HCEC 1CT (cell line): Measurements from ENCODE around the gene IGSF23.
A peak's percentile ranks its signal among the peaks of the same experiment; 100 is the strongest.
"Not testable (repeated sequence)": the region's sequence is repeated elsewhere in the genome, so short reads cannot be mapped to it uniquely, and the experiment has no call there.

Experiments
- DNase-seq: peaks from one replicate; pipeline ENCODE4 v3.0.0-alpha.2; 2017

The IGSF23 gene

GRCh38 chr19:44670027-44670426 is 56.7 kb downstream of the IGSF23 start:
- DNase-seq = not testable (repeated sequence)

- DNase-seq = no peak
Observed at GRCh38 chr19:44671400-44671799, 58.0 kb downstream of the IGSF23 start, which contains the start of gene CEACAM19. CEACAM19 (plus strand) TSS chr19:44671482; CDS start chr19:44671932, 450 bp downstream.

GRCh38 chr19:44672226-44672625 is 58.9 kb downstream of the IGSF23 start:
- no peak for DNase-seq

DNA sequence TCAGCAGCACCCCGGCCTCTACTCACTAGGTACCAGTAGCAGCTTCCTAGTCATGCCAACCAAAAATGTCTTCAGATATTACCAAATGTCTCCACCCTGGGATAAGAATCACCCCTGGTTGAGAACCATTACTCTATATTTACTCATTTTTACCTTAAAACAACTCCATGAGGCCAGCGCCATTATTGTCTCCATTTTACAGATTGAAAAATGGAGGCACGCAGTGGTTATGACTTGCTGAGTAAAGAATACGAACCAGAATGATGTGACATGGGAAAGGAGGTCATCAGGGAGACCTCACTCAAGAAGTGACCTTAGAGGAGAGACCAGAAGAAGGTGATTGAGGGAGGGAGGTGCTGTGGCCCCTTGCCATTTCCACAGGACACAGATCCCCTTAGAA is 60.1 kb downstream of the IGSF23 start:
- DNase-seq = no peak

GRCh38 chr19:44675521-44675920 is 62.2 kb downstream of the IGSF23 start:
- DNase-seq = no peak

DNA sequence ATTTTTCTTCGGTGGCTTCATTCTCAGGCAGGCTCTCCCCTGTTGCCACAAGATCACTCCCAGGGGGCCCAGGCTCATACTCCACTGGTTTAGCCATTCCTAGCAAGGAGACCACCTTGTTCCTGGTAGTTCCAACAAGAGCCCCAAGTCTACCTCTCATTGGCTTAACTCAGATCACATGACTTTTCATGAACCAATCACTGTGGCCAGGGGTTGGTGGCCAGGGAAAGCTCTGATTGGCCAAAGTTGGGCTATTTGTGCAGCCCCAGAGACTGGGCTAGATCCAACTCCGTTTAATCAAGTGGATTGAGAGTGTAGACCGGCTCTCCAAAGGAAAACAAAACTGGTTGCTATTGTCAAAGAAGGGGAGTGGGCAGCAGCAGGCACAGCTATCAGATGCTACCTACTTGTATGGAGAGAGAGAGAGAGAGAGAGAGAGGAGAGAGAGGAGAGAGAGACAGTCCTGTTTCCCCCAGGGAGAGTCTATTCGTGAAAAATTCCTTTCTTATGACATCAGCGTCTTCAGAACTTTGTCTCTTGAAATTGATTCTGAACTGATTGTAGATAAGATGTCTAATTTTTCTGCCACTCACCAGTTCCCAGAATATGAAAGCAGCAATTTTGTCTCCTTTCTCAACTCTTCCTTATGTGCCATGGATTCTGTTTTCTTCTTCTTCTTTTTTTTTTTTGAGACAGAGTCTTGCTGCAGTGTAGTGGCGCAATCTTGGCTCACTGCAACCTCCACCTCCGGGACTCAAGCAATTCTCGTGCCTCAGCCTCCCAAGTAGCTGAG is 63.9 kb downstream of the IGSF23 start:
- peak; percentile 38 for DNase-seq

DNA sequence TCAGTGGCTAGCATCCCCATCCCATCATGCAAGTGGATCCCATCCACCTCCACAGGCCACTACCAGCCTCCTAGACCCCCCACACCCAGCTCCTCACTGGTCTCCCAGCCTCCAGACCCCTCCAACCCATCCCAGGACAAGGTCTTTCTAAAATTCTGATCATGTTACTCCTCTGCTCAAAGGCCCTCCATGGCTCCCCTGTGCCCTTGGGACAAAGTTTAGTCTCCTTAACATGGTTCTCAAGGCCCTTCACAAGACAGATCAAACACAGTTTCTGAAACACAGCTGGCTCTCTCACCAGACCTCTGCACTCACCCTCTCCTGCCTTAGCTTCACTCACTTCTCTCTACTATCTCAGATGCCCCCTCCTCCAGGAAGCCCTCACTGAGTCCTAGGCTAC is 67.2 kb downstream of the IGSF23 start:
- no peak for DNase-seq

- DNase-seq = no peak
Observed at GRCh38 chr19:44681992-44682790, 68.8 kb downstream of the IGSF23 start.

GRCh38 chr19:44682807-44683206 is 69.4 kb downstream of the IGSF23 start:
- DNase-seq = no peak

GRCh38 chr19:44683434-44684210 is 70.3 kb downstream of the IGSF23 start:
- DNase-seq = no peak

DNA sequence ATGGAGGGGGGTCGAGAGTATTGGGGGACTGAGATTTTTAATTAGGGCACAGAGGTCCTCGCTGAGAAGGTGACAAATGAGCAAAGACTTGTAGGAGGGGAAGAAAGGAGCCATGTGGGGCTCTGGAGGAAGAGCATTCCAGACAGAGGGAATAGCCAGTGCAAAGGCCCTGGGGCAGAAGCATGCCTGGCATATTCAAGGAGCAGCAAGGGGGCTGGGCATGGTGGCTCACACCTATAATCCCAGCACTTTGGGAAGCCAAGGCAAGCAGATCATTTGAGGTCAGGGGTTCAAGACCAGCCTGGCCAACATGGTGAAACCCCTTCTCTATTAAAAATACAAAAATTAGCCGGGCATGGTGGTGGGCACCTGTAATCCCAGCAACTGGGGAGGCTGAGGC is 71.0 kb downstream of the IGSF23 start:
- not testable (repeated sequence) for DNase-seq

DNA sequence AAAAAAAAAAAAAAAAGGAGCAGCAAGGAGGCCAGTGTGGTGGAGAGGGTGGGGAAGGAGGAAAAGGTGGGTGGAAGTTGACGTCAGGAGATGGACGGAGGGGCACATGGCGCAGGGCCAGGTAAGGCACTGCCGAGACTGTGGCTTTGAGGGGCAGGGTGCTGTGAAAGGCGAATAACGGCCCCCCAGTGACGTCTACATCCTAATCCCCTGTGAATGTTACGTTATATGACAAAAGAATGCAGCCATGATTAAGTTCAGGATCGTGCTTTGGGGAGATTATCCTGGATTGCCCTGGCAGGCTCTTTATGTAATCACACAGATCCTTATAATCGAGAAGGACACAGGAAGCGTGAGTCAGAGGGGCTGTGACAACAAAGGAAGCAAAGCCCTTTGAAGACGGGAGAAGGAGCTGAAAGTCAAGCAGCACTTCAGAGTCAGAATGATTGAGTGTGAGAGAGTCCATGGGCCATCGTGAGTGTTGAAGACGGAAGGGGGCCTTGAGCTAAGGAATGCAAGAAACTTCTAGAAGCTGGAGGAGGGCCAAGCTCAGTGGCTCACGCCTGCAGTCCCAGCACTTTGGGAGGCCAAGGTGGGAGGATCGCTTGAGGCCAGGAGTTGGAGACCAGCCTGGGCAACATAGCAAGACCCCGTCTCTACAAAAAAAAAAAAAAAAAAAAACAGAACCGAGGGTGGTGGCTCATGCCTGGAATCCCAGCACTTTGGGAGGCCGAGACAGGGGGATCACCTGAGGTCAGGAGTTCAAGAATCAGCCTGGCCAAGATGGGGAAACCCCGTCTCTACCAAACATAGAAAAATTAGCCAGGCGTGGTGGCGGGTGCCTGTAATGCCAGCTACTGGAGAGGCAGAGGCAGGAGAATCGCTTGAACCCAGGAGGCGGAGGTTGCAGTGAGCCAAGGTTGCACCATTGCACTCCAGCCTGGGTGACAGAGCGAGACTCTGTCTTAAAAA is 71.8 kb downstream of the IGSF23 start:
- DNase-seq = peak; percentile 95

DNA sequence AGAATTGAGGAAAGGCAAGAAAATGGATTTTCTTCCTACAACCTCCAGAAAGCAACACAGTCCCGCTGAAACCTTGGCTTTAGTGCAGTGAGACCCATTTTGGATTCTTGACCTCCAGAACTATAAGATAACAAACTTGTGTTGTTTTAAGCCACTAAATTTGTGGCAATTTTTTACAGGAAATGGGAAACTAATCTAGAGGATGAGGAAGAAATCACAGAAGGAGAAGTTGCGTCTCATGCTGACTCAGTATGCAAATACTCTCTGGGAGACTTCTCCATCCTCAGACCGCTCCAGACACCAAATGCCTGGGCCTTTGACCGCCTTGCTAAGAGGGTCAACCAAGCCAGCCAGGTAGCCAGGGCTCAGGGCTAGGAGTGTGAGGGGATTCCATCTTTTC is 72.5 kb downstream of the IGSF23 start:
- peak; percentile 48 for DNase-seq
